GM19397 (cell line): ENCODE data around the gene CHURC1.

Experiments used
- ATAC-seq: cut with Tn5 transposase; IDR thresholded peaks from one replicate; pipeline ENCODE4 v1.9.1; 2021; ENCODE audit warnings: mild to moderate bottlenecking, moderate library complexity; ENCODE audit not compliant: unreplicated experiment

The CHURC1 gene

DNA sequence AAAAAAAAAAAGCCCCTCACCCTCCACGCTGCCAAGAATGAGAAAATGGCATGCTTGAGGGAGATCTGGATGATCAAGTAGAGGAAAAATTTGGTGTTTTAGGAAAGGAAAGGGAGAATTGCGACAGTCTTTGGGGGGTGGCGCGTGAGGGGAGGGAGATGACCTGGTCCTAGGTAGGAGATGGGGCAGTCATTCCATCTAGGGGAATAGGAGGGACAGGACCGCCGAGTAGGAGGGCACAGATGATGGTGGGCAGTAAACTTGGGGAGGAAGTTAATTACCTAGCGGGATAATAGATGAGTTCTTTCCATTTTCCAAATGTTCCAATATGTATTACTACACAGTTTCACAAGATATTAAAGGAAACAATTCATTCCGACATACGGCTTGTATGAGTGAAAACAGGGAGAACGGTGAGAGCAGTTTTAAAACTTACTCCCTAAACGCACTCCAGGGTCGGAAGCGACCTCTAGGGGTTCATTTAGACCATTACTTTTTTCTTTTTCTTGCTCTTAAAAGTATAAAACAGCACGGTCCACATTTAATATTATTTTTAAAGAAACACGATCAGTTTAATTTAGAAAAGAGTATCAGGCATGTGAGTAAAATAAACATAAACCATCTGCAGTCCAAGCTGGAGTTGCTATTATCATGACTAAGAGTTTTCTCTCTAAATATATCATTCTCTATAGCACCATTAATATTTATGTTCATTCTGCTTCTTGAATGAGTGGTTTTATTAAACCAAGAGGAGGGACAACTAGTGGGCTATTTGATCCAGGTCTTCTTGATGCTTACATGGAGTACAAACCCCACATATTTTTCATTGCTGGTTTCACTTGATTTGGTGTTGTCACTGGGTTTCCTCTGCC is 69.4 kb downstream of the CHURC1 start:
- ATAC-seq = no peak
